ENCODE results near the gene SLC37A4.
"Not testable (repeated sequence)": the region's sequence is repeated elsewhere in the genome, so short reads cannot be mapped to it uniquely, and the experiment has no call there.

Gene SLC37A4

DNA sequence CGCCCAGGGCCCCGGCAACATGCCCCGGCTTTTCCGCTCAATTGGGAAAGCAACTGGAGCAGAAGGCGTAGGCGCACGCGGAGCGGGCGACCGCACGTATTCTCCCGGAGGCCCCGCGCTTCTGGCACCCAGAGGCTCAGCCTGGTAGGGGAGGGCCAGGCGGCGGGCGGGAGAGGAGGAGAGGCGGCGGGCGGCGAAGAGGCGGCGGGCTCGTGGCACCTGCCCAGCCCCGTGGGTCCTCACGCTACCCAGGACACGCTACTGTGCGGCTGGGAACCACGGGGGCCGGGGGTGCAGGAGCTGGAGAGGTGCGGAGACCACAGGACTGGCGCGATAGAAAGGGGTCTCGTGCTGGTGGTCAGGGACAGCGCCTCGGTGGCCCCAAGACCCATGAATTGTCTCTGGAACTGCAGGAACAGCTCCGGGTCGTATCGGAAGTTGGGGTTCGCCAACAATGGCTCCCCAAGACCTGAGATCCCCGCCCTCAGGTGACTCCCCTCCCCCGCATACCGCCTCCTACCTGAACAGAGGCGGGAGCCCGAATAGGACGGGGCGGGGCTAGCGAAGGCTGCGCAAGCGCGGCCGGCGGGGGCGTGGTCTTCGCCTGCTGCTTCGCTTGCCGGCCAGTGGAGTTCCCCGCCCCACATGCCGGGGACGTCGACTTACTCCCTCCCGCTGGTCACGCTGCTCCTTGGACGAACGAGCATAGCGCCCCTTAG, at the start of gene SLC37A4:
Gene SLC37A4 (minus strand): TSS at position 549 of the 719 bp plus-strand sequence.
- DNase-seq (ENCODE audit: low spot score) = peak; percentile 99

GRCh38 chr11:119078675-119079420, 48.2 kb upstream of the SLC37A4 start:
- DNase-seq (ENCODE audit: low spot score) = no peak

DNA sequence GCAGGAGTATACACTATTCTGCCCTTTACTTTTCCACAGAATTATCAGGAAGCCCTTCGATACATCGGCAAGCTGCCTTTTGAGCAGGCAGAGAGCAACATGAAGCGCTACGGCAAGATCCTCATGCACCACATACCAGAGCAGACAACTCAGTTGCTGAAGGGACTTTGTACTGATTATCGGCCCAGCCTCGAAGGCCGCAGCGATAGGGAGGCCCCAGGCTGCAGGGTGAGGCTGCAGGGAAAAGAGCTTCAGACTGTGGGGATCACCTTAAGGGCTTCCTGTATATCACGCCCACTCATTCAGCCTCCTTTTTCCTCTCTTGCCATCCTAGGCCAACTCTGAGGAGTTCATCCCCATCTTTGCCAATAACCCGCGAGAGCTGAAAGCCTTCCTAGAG, 47.2 kb upstream of the SLC37A4 start:
- no peak for DNase-seq (ENCODE audit: low spot score)

DNA sequence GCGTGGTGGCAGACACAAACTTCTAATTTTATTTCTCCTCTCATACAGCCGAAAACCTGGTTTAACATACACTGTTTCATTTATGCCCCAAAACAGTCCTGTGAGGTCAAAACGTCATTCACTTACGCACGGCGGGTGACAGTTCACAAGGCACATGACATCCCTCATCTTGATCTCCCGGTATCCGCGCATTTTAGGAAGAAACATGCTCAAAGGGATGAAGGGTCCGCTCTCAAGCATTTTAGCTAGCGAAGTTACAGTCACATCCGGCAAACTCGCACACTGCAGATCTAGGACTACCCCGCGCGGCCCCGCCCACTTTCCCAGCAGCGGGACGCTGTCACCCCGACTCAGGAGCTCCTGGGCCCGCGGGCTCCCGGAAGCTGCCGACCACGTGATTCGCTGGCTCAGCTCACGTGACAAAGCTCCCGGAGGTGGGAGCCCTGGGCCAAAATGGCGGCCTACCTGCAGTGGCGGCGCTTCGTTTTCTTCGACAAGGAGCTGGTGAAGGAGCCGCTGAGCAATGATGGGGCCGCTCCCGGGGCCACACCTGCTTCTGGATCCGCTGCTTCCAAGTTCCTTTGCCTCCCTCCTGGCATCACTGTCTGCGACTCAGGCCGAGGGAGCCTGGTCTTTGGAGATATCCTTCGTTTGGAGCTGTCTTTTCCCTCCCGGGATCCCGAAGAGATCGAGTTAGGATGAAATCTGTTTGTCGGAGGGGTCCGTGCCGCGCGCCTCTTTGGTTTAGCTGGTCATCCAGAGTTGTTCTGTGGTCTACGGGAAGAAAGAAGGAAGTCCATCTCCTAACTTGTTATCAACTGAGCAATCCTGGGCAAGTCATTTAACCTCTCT, 36.9 kb upstream of the SLC37A4 start, which contains the start of gene VPS11:
Gene VPS11 (plus strand): TSS at position 448 of the 852 bp plus-strand sequence. CDS start 6 bp downstream, at position 454.
- DNase-seq (ENCODE audit: low spot score) = peak; percentile 96

DNA sequence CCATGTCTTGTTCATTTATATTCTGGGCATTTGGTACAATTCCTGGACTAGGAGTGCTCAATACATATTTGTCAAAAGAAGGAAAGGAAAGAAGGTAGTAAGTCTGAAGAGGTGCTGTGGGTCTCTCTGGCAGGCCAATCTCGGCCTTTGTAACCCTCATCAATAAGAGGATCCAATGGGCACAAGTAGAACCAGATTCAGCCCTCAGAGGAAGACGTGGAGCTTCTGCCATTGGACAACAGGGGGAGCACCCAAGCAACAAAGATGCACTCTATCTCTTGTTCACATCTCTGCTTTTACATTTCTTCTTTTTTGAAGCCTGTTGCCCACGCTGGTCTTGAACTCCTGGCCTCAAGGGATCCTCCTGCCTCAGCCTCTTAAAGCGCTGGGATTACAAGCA, 34.7 kb upstream of the SLC37A4 start:
- DNase-seq (ENCODE audit: low spot score) = no peak

DNA sequence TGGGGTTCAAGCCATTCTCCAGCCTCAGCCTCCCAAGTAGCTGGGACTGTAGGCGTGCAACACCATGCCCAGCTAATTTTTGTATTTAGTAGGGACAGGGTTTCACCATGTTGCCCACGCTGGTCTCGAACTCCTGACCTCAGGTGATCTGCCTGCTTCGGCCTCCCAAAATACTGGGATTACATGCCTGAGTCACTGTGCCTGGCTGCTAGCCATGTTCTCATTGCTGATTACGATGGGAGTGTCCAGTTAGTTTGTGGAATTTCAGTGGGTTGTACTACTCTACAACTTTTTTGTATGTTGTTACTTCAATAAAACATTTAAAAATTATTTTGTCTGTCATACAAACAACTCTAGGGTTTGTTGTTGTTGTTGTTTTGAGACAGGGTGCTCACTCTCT, 32.1 kb upstream of the SLC37A4 start:
- no peak for DNase-seq (ENCODE audit: low spot score)

GRCh38 chr11:119061256-119061655, 30.6 kb upstream of the SLC37A4 start:
- DNase-seq (ENCODE audit: low spot score) = no peak

GRCh38 chr11:119059128-119059527, 28.5 kb upstream of the SLC37A4 start:
- not testable (repeated sequence) for DNase-seq (ENCODE audit: low spot score)

DNA sequence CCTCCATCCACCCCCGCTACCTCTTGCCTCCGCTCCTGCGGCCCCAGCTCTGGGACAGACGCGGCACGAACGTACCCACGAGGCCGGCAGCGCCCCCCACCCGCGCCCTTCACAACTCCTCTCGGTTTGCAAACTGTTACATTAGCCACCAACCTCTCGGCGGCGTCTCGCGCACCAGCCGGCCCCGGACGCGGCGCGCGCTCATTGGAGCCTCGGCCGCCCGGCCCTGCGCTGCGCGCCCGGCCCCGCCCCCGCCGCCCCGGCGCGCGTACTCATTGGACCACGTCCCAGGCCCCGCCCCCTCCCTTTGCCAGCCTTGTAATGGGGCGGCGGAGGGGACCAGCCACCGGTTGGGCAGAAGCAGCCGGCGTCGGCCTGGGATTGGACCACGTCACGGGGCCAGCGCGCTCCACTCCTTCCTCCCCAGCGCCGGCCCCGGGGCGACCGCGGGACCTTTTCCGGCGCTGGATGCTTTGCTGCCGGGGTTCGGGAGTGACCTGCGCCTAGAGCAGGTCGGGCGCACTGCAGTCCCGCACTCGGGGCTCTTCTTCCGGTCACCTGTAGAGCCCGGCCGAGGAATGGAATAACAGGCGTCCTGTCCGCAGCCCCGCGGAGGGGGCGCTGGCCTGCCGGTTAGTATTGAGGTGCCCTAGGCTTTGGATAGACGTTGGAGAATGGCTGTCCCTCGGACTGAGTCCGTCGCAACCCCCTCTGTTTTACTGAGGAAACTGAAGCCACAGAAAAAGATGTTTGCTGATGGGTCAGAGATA, 26.5 kb upstream of the SLC37A4 start, which contains the start of gene HYOU1:
Gene HYOU1 (minus strand): TSS at position 206 of the 770 bp plus-strand sequence. CDS start 1,045 bp downstream, outside the sequence.
- peak; percentile 98 for DNase-seq (ENCODE audit: low spot score)

GRCh38 chr11:119056421-119056999, 25.8 kb upstream of the SLC37A4 start:
- DNase-seq (ENCODE audit: low spot score) = no peak

- peak; percentile 27 for DNase-seq (ENCODE audit: low spot score)
Measured at GRCh38 chr11:119055901-119056300, 25.2 kb upstream of the SLC37A4 start.

DNA sequence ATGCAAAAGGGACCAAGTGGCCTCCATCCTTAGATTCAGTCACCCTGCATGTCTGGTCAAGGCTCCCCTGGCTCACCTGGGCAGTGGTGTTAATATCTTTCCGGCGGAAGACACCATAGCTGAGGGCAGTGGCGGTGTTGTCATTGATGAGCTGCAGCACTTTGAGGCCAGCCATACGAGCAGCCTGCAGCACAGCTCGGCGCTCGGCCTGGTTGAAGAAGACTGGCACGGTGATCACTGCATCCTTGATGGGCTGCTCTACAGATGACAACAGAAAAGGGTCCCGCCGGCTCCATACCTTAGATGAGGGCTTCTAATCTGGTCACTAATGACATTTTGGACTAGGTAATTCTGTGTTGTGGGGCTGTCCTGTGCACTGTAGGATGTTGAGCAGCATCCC, 23.7 kb upstream of the SLC37A4 start:
- DNase-seq (ENCODE audit: low spot score) = no peak

DNA sequence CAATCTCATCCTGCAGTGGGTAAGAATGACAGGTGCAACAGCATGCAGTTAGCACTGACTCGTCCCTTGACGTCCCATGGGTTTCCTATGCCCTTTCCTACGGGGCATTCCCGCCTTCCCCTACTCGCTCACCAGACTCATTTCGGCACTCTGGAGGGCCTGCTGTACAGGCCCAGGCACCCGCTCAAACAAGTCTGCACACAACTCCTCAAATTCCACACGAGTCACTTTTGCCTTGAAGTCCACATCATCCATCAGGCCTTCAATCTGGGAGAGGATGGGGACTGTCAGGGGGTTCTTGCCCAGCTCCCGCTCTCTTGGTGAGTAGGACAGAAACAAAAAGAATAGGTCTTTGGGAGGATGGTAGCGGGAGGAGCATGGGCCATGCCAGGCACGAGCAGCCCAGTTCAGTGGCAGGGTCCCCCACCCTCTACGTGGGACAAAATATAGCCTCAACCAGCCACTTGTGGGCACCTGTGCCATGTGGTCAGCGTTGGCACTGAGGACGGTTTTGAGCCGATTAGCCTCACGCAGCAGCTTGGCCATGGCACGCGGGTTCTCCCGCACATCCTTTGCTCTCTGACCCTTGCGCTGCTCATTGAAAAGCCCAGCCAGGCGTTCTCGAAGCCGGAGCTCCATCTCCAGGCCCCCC, 21.6 kb upstream of the SLC37A4 start:
- DNase-seq (ENCODE audit: low spot score) = no peak

DNA sequence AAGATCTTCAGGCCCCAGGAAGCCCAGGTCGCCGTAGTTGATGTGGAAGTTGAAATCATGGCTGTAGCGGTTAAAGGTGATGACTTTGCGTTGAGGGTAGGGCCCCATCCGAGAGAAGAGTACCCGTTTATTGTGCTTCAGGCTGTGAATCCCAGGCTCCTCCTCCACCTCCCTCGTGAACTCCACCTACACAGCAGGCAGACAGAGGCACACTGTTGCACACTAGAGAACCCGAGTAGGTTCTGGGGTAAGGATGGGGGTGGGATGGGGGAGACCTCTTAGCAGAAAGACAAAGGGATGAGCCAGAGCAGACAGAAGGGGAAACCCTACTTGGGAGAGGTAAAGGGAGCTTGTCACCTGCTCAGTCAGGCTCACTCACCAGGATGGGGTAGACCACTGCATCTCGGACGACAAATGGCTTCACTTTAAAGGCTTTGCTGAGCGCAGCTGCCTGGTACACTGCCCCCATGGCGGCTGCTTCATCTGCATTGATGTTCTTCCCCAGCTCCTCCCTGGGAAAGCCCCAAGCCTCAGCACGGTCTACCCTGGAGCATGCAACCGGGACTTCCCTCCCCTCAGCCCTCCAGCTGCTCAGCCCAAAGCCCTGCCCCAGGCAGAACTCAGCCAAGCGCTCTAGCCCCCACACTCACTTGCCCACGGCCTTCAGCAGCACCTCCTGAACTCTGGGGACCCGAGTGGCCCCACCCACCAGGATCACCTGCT, 20.9 kb upstream of the SLC37A4 start:
- DNase-seq (ENCODE audit: low spot score) = no peak

GRCh38 chr11:119049081-119049480, 18.4 kb upstream of the SLC37A4 start:
- no peak for DNase-seq (ENCODE audit: low spot score)

GRCh38 chr11:119048644-119049043, 18.0 kb upstream of the SLC37A4 start:
- DNase-seq (ENCODE audit: low spot score) = no peak

- no peak for DNase-seq (ENCODE audit: low spot score)
Measured at GRCh38 chr11:119047205-119047604, 16.5 kb upstream of the SLC37A4 start.

DNA sequence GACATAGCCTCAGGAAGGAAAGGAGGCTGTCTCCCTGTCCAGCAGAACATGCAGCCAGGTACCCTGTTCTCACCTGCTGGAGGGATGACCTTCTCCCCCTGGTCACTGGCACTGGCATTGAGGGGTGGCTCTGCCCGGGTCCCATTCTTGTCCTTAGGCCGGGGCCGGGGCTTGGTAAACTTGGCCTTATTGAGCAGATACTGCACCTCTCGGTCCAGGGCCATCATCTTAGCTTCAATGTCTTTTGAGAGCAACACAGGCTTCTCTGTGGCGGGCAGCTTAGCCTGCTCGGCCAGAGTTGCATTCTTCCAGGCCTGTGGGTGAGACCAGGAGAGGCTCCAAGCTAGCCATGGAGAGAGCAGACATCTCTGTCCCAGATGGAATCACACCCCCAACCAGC, 15.8 kb upstream of the SLC37A4 start:
- no peak for DNase-seq (ENCODE audit: low spot score)

DNA sequence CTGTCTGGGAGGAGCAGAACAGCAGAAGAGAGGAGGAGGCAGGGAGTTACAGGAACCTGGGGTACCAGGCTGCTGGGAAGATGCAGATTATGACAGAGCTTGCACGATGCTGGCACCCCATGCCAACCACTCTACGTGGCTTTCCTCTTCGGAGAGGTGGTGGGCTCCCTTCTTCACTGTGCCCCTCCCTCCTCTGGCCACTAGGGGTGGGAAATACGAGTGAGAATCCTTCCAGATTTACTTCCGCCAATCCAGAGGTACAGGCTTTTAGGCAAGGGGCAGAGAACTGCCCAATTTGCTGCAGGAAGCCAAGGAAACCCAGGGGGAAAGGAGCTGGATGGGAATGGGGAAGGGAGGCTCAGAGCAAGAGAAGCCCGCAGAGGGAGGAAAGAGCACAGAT, 14.0 kb upstream of the SLC37A4 start:
- no peak for DNase-seq (ENCODE audit: low spot score)

GRCh38 chr11:119042927-119043326, 12.2 kb upstream of the SLC37A4 start:
- no peak for DNase-seq (ENCODE audit: low spot score)
